Measurements from ENCODE around the gene TMEM178A.

- no peak for TF ChIP-seq EZH2phosphoT487 (IDR thresholded peaks at IDR 0.05; ENCODE audit: low read length)
- TF ChIP-seq CTCF (IDR thresholded peaks at IDR 0.05; ENCODE audit: low read length): no peak
Observed at GRCh38 chr2:39689876-39690275, 24.2 kb downstream of the TMEM178A start.
